ENCODE data around the gene DDA1.
A peak's percentile ranks its signal among the peaks of the same experiment; 100 is the strongest.

The DDA1 gene

GRCh38 chr19:17312189-17313113, 3.1 kb downstream of the DDA1 start:
- no peak for DNase-seq

- DNase-seq = no peak
Measured at GRCh38 chr19:17314007-17314593, 4.7 kb downstream of the DDA1 start.

GRCh38 chr19:17318966-17319365, 9.6 kb downstream of the DDA1 start:
- DNase-seq = no peak

- DNase-seq = no peak
Measured at GRCh38 chr19:17319473-17320238, 10.3 kb downstream of the DDA1 start.

DNA sequence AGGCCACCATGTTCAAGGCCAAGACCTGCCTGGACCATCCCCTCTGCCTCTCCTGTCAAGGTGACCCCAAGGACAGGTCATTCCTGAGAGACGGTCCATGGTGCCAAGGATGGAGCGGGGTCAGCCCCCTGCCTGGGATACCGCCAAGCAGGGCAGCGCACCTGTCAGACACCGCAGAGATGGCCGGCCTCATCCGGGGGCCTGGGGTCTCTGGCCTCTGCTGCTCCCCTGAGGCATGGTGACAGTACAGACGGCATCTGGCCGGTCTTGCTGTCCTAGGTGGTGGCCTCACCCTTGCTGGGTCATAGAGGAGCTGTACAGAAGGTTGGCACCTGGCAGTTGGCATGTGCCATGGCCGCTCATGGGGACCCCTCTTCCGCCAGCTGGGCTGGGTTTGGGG, 11.1 kb downstream of the DDA1 start:
- DNase-seq = no peak

DNA sequence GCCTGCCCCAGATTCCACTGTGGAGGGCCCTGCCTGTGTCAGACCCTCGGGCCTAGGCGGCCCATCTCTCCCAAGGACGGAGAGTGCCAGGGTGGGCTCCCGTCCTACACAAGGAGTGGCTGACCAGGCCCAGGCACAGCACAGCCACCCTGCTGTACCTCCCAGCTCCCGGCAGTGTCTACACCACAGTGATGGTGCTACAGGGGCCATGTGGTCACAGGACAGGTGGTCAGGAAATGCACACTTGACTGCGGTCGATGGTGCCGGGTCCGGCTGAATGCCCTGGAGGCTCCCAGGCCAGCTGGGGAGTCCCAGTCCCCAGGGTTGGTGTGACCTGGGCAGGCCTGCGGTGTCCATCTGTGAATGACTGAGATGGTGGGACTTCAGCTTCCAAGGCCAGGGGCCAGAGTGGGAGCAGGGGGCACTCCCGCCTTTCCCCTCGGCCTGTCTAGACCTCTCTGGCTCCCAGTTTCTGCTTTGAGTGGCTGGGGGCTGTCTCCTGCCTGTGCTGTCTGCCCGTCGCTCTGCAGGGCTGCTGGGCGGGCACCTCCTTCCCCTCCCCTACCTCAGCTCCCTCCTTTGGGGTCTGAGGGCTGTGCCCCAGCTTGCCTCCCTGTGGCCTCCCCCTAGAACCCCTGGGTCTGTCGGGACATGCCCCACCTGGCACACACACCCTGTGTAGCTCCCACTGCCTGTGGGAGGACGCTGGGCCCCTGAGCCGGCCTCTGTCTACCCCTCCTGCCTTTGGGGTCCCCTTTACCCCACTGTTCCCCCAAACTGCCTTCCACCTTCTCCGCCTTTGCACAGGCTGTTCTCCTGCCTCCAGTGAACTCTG, 12.5 kb downstream of the DDA1 start:
- DNase-seq = no peak

DNA sequence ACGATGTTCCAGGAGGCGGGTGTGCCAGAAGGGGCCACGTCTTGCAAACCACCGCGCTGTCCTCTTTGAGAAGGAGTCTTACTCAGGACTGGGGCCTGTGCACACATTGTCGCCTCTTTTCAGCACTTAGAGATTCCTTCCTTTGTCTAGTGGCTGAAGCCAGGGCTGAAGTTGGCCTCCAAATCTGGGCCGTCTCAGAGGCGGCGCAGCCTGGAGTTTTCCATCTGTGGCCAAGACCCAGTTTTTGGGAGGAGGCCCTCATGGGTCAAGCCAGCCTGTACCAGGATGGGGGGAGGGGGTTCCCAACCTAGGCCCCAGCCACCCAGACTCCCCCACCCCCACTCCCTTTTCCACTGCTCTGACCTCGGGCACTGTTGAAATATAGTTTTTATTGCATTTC, 13.5 kb downstream of the DDA1 start:
- DNase-seq = no peak

- no peak for DNase-seq
Measured at GRCh38 chr19:17323300-17323963, 14.1 kb downstream of the DDA1 start.

GRCh38 chr19:17323964-17324332, 14.6 kb downstream of the DDA1 start:
- DNase-seq = no peak

- DNase-seq = no peak
Measured at GRCh38 chr19:17324357-17325114, 15.2 kb downstream of the DDA1 start.

DNA sequence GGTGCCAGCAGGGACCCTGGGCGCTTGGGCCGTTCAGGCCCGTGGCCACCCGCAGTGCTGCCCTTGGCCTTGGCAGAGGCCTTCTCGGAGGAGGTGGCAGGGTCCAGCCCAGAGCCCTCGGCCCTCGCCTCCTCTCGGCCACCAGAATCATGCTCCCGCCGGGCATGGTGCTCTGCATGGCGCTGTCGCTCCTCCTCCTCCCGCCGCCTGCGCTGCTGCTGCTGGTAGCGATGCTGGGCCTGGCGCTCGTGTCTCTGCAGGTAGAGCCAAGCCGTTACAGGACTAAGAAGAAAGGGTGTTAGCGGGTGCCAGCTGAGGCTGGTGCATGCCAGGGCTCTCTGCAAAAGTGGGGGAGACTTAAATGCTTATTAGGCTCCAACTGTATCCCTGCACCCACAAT, 15.8 kb downstream of the DDA1 start:
- no peak for DNase-seq

- no peak for DNase-seq
Measured at GRCh38 chr19:17325881-17326594, 16.7 kb downstream of the DDA1 start.

GRCh38 chr19:17326595-17326966, 17.2 kb downstream of the DDA1 start:
- no peak for DNase-seq

DNA sequence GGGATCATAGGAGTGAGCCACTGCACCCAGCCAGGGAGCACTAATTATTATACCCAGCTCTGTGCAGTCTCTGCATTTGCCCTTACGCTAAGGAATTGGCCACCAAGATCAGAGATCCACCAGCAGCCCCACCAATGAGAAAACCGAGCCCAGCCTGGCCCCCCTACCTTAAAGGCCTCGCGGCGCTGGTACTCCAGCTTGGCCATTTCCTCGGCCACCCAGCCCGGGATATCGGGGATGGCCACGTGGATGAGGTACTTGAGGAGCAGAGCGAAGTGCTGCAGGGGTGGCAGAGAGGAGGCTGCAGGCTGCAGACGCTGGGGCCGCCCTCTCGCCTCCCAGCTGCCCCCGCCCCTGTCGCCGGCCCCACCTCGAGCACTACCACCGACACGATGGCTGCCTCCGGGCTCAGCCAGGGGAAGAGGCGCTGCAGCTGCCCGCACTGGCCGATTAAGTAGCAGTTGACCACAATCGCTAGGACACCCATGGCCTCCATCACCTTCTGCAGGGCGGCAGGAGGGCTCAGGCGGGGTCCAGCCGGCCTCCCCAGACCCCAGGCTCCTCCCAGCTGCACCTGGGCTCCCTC, 17.8 kb downstream of the DDA1 start:
- no peak for DNase-seq

DNA sequence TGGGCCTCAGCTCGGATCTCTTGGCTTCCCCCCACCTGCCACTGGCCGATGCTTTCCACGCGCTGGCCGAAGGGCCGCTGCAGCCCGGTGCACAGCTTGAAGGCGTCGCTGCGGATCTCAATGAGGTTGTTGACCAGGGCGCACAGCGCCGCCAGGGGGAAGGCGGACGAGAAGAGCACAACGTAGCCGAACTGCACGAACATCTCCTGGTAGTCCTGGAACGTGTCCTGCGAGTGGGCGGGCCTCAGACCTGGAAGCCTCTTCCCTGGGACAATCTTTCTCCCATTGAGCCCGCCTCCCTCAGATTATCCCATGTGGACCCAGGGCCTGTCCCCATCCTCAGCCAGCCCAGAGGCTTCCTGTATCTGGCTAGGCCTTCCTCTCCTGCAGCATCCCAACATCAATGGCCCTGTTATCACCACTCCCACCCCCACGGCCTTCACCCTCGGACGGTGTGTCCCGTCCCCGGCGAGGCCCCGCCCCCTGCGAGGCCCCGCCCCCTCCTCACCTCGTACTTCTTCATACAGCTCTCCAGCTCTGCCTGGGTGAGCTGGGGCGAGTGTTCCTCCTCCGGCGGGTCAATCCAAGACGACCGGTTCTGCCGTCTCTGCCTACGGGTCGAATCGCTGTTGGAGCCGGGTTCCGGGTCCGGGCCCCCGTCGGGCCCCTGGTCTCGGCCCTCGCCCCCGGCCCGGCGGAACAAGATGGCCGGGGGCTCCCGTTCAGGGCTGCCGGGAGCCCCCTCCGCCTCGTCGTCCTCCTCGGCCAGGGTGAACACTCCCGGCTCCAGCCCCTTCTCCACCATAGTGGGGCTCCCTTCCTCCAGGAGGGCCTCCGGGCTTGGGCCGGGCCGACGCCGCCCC, 18.5 kb downstream of the DDA1 start:
- peak; percentile 38 for DNase-seq

- peak; percentile 15 for DNase-seq
Measured at GRCh38 chr19:17328517-17329365, 19.4 kb downstream of the DDA1 start.

- DNase-seq = no peak
Measured at GRCh38 chr19:17329366-17330261, 20.3 kb downstream of the DDA1 start.

All from CD4-positive, alpha-beta T cell treated with Interleukin-4 for 4 hours (primary cell).